Keratinocyte (primary cell): ENCODE measurements around the gene RAB12.

Experiments
- CTCF ChIP-seq, 3 experiments: IDR thresholded peaks in 1 of 3; conservative IDR thresholded peaks in 1 of 3; optimal IDR thresholded peaks in 1 of 3; 2 replicates in 2 of 3; 3 replicates in 1 of 3; pipeline versions ENCODE3 to v1.5.1; 2011; ENCODE audit warnings: low read length in 3 of 3, mild to moderate bottlenecking in 3 of 3, moderate library complexity in 2 of 3, control low read depth in 1 of 3, inconsistent platforms in 1 of 3; ENCODE audit not compliant: insufficient read depth in 2 of 3; ENCODE audit errors: extremely low read depth in 1 of 3
- EZH2 ChIP-seq: IDR thresholded peaks from one replicate; pipeline ENCODE4 v1.6.1; 2012; ENCODE audit warnings: inconsistent platforms, mild to moderate bottlenecking, low read length, moderate library complexity

- TF ChIP-seq EZH2 (no peak), CTCF (optimal IDR thresholded peaks at IDR 0.05 in 1 of 3, IDR thresholded peaks at IDR 0.05 in 1 of 3, conservative IDR thresholded peaks at IDR 0.05 in 1 of 3; ENCODE audit: extremely low read depth in 1 of 3, insufficient read depth in 2 of 3, low read length in 3 of 3) (no peak)
These were observed 9.8 kb downstream of the RAB12 start for GRCh38 chr18:8619041-8619440.
